ENCODE data around the gene LSAMP.

Gene LSAMP

DNA sequence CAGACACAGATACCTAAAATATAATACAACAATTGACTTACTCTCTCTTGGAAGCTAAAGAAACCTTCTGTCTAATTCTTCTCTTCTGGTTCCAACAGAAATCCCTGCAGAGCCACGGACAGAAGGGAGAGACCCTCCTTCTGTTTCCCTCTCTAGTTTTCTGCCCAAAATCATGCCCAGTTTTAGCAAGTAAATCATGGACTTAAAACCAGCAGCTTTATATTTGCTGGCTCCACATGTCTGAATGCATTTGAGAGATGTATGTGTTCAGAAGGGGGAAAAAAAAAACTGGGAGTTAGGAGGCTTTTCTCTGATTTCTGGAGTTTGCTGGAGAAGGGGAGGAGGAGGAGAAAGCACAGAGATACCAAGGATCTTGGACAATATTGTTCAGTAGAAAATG is 147.1 kb downstream of the LSAMP start:
- no peak for DNase-seq (ENCODE audit: low read depth in 1 of 2, low spot score in 1 of 2)

DNA sequence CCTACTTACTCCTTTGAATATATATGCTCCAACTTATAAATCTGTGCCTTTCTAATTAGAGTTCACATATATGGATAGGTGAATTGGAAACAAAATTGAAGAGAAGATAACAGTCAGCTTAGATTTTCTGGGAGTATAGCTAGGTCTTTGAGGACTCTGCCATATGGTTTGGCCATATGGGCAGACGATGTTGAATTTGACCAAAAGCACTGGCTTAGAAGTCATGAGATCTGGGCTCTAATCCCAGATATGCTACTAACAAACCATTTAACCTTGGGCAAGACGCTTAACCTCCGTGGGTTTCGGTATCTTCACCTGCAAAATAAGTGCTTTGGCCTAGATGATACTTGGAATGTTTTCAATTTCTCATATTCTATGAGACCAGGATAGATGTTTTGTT is 154.1 kb downstream of the LSAMP start:
- no peak for DNase-seq (ENCODE audit: low read depth in 1 of 2, low spot score in 1 of 2)

DNA sequence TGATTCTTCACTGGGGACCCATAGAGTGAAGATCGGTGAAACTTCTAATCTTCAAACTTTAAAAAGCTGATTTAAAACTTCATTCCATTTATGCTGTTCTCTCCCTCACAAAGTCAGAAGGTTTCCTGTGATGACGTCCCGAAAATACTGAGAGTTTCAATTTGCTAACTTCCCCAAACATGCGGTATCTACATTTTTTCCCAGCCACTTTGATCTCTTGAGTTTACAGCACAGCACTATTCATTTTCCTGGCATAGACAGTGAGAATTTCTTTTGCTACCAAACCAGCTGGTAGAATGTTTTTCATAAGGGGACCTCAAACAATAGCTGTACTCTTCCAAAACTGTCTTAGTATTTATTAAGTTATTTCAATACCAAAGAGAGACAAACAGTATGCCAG is 156.8 kb downstream of the LSAMP start:
- no peak for DNase-seq (ENCODE audit: low read depth in 1 of 2, low spot score in 1 of 2)

DNA sequence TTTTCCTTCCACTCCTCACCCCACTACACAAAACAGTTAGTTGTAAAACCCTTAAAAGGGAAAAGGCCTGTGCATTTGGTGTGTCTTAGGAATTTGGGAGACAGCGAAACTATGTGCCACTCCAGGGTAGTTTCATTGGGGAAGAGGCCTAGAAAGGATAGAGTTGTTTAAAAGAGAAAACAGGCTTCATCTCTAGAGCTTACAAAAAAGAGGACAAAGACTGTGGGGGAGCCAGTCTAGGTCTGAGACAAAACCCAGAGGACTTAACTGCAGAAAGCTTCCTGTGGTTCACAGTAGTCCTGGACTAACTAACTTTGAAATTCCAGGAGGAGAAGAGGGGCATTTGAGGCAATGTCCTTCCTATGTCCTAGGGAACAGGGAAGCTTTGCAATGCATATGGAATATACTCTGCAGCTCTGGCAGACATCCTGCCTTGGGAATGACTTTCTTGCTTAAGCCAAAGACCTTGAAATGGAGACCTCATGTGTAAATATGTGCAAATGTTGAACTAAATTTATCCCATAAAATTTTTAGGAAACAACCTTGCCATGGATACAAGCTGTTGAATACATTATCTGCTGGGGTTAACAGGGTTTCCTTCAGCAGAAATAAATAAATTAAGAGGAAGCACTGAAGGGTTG is 159.4 kb downstream of the LSAMP start:
- DNase-seq (ENCODE audit: low read depth in 1 of 2, low spot score in 1 of 2), result no peak

DNA sequence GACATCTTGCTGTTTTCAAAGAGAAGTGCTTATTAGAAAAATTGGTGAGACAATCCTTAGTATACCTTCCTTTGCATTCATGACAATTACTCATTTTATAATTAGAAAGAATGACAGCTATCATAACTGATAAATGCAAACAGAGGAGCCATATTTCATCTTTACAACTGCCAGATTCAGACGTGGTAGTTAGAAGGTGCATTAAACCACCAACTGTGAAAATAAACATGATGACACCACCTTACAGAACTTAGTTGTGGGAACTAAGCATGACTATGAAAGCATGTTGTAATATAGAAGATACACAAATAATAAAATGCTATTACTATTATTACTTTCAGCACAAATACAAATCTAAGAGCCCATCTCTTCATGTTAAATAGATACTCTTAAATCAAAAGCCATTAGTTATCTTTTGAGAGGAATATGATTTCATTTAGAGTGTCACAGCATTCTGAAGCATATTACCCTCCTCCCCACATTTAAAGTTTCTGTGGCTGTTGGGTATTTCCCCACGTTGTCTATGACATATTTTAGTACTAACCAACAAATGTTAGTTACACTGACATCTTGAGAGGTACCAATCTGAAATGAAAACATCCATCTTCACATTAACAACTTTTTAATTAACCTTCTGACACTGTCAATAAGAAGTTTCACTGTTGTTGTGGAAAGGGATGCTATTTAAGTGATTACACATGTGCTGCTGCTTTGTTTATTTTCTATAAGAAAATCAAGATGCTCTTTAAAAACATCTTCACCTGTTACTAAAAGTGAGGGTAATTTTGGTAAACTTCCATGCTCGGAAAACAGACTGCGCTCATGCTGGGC is 163.8 kb downstream of the LSAMP start:
- DNase-seq (ENCODE audit: low read depth in 1 of 2, low spot score in 1 of 2), result no peak

GRCh38 chr3:116280130-116280740 is 165.1 kb downstream of the LSAMP start:
- DNase-seq (ENCODE audit: low read depth in 1 of 2, low spot score in 1 of 2), result no peak

DNA sequence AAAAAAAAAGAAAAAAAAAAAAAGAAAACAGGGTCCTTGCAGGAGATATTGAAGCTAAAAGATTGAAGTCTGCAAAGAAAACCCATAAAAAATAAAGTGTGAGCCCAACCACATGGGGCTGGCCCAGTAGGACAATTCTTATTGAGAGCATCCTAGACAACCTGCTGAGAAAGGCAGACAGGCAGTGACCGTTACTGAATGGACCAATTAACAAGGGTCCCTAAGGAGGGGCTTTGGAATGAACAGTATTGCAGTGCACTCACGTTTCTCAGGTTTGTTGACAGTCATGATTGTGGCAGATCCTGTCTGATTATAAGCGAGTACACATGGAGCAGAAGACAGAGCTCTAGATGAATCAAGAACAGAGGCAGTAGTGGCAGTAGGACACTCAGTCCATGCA is 168.6 kb downstream of the LSAMP start:
- no peak for DNase-seq (ENCODE audit: low read depth in 1 of 2, low spot score in 1 of 2)

- DNase-seq (ENCODE audit: low read depth in 1 of 2, low spot score in 1 of 2), result no peak
Observed at GRCh38 chr3:116270056-116270455, 175.2 kb downstream of the LSAMP start.

DNA sequence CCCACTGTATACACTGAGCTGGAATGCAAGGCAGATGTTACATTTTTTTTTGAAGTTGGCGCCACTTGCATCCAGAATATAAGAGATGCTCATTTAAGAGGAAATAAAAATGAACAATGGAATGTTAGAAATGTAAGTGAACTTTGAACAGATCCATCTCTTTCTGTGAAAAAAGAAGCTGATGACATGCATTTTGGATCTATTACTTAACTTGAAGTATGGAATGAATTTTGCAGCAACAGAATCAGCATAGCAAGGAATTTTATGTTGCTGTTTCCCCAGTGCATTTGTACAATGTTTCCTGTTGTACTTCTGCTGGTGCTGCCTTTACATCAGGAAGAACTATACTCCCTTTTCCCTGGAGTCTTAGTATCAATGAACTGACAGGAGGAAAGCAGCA is 178.2 kb downstream of the LSAMP start:
- DNase-seq (ENCODE audit: low read depth in 1 of 2, low spot score in 1 of 2), result no peak

- DNase-seq (ENCODE audit: low read depth in 1 of 2, low spot score in 1 of 2), result no peak
Observed at GRCh38 chr3:116265976-116266584, 179.2 kb downstream of the LSAMP start.

- DNase-seq (ENCODE audit: low read depth in 1 of 2, low spot score in 1 of 2), result no peak
Observed at GRCh38 chr3:116265320-116265695, 180.0 kb downstream of the LSAMP start.

DNA sequence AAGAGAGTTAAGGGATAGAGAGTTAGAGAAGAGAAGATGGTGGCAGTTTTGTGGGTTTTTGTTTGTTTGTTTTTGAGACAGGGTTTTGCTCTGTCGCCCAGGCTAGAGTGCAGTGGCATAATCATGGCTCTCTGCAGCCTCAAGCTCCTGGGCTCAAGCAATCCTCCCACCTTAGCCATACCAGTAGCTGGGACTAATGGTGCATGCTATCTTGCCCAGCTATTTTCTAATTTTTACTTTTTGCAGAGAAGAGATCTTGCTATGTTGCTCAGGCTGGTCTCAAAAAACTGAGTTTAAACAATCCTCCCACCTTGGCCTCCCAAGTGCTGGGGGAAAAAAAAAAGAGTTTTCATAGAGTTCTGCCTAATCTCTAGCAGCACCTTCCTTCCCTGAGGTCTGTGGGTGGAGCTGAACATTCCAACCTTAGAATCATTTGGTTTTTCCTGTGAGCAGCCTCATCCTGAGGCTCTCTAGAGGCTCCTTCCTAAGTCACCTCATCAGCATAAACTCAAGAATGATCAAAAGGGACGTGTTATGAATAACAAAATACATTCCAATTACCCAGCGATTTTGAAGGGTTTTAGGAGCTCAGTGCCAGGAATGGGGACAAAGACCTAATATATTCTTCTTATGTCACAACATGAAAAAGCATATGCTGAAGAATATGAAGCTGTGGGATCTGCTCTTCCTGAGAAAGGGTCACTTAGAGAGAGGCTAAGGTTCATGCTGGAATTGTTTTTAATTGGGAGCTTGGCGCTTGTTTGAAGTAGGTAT is 180.6 kb downstream of the LSAMP start:
- no peak for DNase-seq (ENCODE audit: low read depth in 1 of 2, low spot score in 1 of 2)

GRCh38 chr3:116263842-116264545 is 181.3 kb downstream of the LSAMP start:
- DNase-seq (ENCODE audit: low read depth in 1 of 2, low spot score in 1 of 2), result no peak

GRCh38 chr3:116260491-116260890 is 184.8 kb downstream of the LSAMP start:
- no peak for DNase-seq (ENCODE audit: low read depth in 1 of 2, low spot score in 1 of 2)

DNA sequence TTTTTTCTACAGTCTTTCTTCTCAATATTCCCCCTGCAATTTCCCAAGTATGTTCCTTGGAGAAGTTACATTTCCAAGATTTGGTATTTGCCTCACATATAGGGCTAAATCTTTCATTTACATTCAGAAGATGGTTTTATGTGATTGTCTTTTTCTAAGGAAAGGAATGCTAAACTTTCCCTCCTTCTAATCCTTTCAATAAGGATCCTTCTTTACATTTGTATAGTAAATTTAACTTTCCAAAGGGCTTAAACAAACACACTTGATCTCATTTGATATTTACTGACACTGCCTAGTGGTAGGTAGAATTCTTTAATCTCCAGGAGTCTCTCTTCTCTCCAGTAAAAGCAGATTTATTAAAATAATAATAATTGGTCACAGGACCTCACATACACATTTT is 185.3 kb downstream of the LSAMP start:
- DNase-seq (ENCODE audit: low read depth in 1 of 2, low spot score in 1 of 2), result no peak

DNA sequence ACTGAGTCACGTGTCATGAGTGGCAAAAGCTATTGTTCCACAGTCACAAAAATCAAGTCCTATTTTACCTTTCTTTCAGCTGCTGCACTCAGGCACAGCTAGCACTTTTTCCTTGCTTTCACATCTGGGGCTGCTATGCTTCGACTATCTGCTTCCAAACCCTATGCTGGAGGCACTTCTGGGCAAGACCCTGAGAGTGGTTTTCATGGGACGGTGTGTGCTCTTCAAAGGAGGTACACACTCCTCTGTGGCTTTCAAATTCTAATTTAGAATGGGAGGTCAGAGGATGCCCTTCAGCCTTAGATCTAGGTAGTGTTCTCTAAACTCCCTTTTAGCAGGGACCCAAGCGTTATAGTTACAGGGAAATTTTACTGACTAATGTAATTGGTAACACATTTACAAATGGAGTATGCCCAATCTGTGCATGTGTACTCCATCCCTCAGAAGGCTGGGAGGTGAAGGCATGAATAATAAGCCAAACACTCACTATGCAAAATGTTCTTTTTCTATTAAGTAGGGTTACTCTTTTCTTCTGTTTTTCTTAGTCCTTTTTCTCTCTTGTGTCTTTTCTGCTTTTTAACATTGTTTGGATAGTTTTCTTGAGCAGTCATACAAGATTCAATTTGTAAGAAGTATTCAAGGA is 188.3 kb downstream of the LSAMP start:
- DNase-seq (ENCODE audit: low read depth in 1 of 2, low spot score in 1 of 2), result no peak

GRCh38 chr3:116254541-116254940 is 190.7 kb downstream of the LSAMP start:
- no peak for DNase-seq (ENCODE audit: low read depth in 1 of 2, low spot score in 1 of 2)

DNA sequence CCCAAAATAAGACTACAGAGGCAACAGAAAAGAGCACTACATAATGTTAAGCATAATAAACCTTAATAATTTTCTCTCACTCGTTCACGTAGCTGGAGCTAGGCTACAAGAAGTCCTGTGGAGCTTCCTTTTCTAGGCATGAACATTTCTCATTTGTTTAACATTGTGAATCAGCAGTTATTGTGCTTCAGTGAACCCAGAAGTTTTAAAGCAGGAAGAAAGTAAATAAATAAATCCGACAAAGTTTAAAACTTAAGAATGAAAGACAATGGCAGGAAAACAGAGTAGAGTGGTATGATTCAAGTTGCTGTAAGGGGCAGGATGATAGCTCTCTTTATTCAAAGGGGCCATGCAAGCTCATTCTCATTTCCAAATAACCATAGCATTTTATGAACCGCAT is 191.8 kb downstream of the LSAMP start:
- no peak for DNase-seq (ENCODE audit: low read depth in 1 of 2, low spot score in 1 of 2)

- no peak for DNase-seq (ENCODE audit: low read depth in 1 of 2, low spot score in 1 of 2)
Observed at GRCh38 chr3:116247605-116248004, 197.7 kb downstream of the LSAMP start.

DNA sequence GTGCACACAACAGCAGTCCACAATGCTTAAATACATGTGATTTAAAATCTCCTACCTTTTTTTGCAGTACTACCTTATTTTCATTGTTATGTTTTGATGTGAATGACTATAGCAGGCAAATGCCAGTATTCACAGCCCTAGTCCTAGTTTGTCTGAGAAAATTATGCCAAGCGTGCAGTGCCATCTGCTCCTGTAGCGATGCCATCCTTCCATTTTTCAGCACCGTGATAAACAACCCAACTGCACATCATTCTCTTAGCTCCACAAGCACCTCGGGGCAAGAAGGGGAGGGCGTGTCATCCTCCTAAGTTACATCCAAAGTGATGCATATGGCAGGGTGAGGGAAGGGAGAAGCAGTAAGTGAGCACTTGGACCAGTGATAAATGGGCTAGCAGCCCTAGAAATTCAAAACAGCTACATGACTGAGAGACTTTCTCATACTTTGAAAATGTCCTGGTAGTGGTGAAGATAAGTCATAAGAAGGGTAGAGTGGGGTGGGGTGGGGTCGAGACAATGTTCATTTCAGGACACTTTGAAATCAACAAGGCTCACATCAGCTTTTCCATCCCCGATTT is 198.8 kb downstream of the LSAMP start:
- no peak for DNase-seq (ENCODE audit: low read depth in 1 of 2, low spot score in 1 of 2)
